CD4-positive, CD25-positive, alpha-beta regulatory T cell (primary cell): ENCODE measurements around the gene LSM14B. TPM values are rescaled to one million over a fixed set of nuclear protein-coding genes. Genes with fewer than 3 reads are reported as not detected.
A peak's percentile ranks its signal among the peaks of the same experiment; 100 is the strongest.

Source experiments
- ATAC-seq, 2 donors: fragments of 150-1000 bp; cut with Tn5 transposase; one replicate each; pipeline ENCODE4 v1.10.0; 2021; ENCODE audit warnings: low read depth in 2 of 2, moderate number of reproducible peaks in 2 of 2, moderate library complexity in 1 of 2
- DNase-seq, 3 donors: peaks; one replicate each; pipeline versions ENCODE4 v3.0.0 to v3.0.0-alpha.2; 2012 to 2022; ENCODE audit warnings: mixed read lengths in 1 of 3
- H3K27ac ChIP-seq: one replicate; pipeline ENCODE4 v1.7.0; 2013; ENCODE audit warnings: mild to moderate bottlenecking, low read length; ENCODE audit not compliant: insufficient read depth, poor library complexity, severe bottlenecking
- H3K27me3 ChIP-seq: one replicate; pipeline ENCODE4 v1.7.0; 2013; ENCODE audit warnings: low read length; ENCODE audit not compliant: control insufficient read depth, insufficient read depth
- H3K36me3 ChIP-seq: one replicate; pipeline ENCODE4 v1.7.0; 2013; ENCODE audit warnings: mild to moderate bottlenecking, low read length, moderate library complexity; ENCODE audit not compliant: control insufficient read depth, insufficient read depth
- H3K4me1 ChIP-seq: 2 replicates; pipeline ENCODE4 v1.7.0; 2013; ENCODE audit warnings: mild to moderate bottlenecking, low read length; ENCODE audit not compliant: insufficient read depth, control insufficient read depth, poor library complexity, severe bottlenecking
- H3K4me3 ChIP-seq: one replicate; pipeline ENCODE4 v1.7.0; 2013; ENCODE audit warnings: low read depth, mild to moderate bottlenecking, low read length, moderate library complexity
- H3K9me3 ChIP-seq, 2 experiments: 1 replicate in 1 of 2; 2 replicates in 1 of 2; pipeline ENCODE4 v1.7.0; 2013; ENCODE audit warnings: low read length in 2 of 2, mild to moderate bottlenecking in 1 of 2, moderate library complexity in 1 of 2; ENCODE audit not compliant: control insufficient read depth in 2 of 2
- H3K27ac Mint-ChIP-seq, 3 donors: one replicate each; pipeline ENCODE4 v1.8.0; 2020 to 2022; ENCODE audit warnings: mild to moderate bottlenecking in 3 of 3, mixed read lengths in 3 of 3, moderate library complexity in 2 of 3
- H3K27me3 Mint-ChIP-seq: one replicate; pipeline ENCODE4 v1.8.0; 2022; ENCODE audit warnings: mild to moderate bottlenecking, mixed read lengths
- H3K36me3 Mint-ChIP-seq: one replicate; pipeline ENCODE4 v1.8.0; 2020; ENCODE audit warnings: mixed read lengths
- H3K4me1 Mint-ChIP-seq, 4 donors: one replicate each; pipeline ENCODE4 v1.8.0; 2020 to 2022; ENCODE audit warnings: mixed read lengths in 4 of 4, mild to moderate bottlenecking in 1 of 4
- H3K4me3 Mint-ChIP-seq, 4 donors: one replicate each; pipeline ENCODE4 v1.8.0; 2020 to 2022; ENCODE audit warnings: mild to moderate bottlenecking in 4 of 4, mixed read lengths in 4 of 4, moderate library complexity in 3 of 4
- H3K9me3 Mint-ChIP-seq, 7 donors: one replicate each; pipeline ENCODE4 v1.8.0; 2020 to 2022; ENCODE audit warnings: mixed read lengths in 7 of 7, mild to moderate bottlenecking in 3 of 7, moderate library complexity in 2 of 7
- polyA plus RNA-seq, 4 donors: library from polyadenylated mRNA; unstranded; fragments of 300-500 nt; fragmentation: Illumina TruSeq; gene quantifications; one replicate each; pipeline ENCODE4 v1.2.3, GENCODE V29; 2021
- total RNA-seq: library from RNA; stranded (reverse); gene quantifications from one replicate; pipeline ENCODE4 v1.2.3, GENCODE V29; 2022

The LSM14B gene
- total and polyA plus RNA-seq, 5 donors from 2014 or later: 0.65 to 33.7 (median 1.2) TPM

- DNase-seq (no peak), ATAC-seq (no peak)
- Mint-ChIP-seq H3K4me3 (no peak overlapping the region), H3K27me3 (no peaks in the 10 kb centered on the region), H3K9me3 (peaks cover 0 to 2% (median 1%) of the 10 kb centered on the region in 7 donors), H3K4me1 (peaks cover 0 to 39% (median 18%) of the 10 kb centered on the region in 4 donors), H3K27ac (no peak overlapping the region), H3K36me3 (peaks cover 24% of the 10 kb centered on the region)
- Histone ChIP-seq H3K36me3 (peaks cover 9% of the 10 kb centered on the region), H3K27me3 (no peaks in the 10 kb centered on the region), H3K27ac (no peak overlapping the region), H3K9me3 (no peaks in the 10 kb centered on the region), H3K4me3 (no peak overlapping the region), H3K4me1 (peaks cover 3% of the 10 kb centered on the region)
Observed at GRCh38 chr20:62150310-62150575, 28.0 kb downstream of the LSM14B start.

- peaks cover 32% of the 10 kb centered on the region for H3K36me3 Mint-ChIP-seq
- H3K27me3 ChIP-seq: no peaks in the 10 kb centered on the region
- H3K9me3 Mint-ChIP-seq: peaks cover 0 to 2% (median 1%) of the 10 kb centered on the region in 7 donors
- no peak for DNase-seq
- no peaks in the 10 kb centered on the region for H3K9me3 ChIP-seq
- peaks cover 0 to 36% (median 14%) of the 10 kb centered on the region in 4 donors for H3K4me1 Mint-ChIP-seq
- peaks cover 9% of the 10 kb centered on the region for H3K36me3 ChIP-seq
- H3K27ac ChIP-seq: no peak overlapping the region
- no peak overlapping the region for H3K4me3 ChIP-seq
- H3K4me3 Mint-ChIP-seq: no peak overlapping the region
- ATAC-seq: no peak
- no peak overlapping the region for H3K27ac Mint-ChIP-seq
- H3K27me3 Mint-ChIP-seq: no peaks in the 10 kb centered on the region
- no peaks in the 10 kb centered on the region for H3K4me1 ChIP-seq
Observed at GRCh38 chr20:62151225-62151624, 28.9 kb downstream of the LSM14B start.

- Mint-ChIP-seq H3K36me3 (peaks cover 32% of the 10 kb centered on the region), H3K4me1 (peaks cover 0 to 35% (median 13%) of the 10 kb centered on the region in 4 donors), H3K27me3 (no peaks in the 10 kb centered on the region), H3K9me3 (peaks cover 0 to 2% (median 1%) of the 10 kb centered on the region in 7 donors), H3K27ac (no peak overlapping the region), H3K4me3 (no peak overlapping the region)
- Histone ChIP-seq H3K27me3 (no peaks in the 10 kb centered on the region), H3K27ac (no peak overlapping the region), H3K4me3 (no peak overlapping the region), H3K4me1 (peaks cover 4% of the 10 kb centered on the region), H3K36me3 (peaks cover 9% of the 10 kb centered on the region), H3K9me3 (no peaks in the 10 kb centered on the region)
- DNase-seq: no peak
- ATAC-seq: no peak
Observed at GRCh38 chr20:62151835-62152364, 29.6 kb downstream of the LSM14B start.

- peaks cover 32% of the 10 kb centered on the region for H3K36me3 Mint-ChIP-seq
- Histone ChIP-seq H3K4me3 (no peak overlapping the region), H3K27me3 (no peaks in the 10 kb centered on the region), H3K27ac (no peak overlapping the region), H3K36me3 (peaks cover 9% of the 10 kb centered on the region), H3K9me3 (no peaks in the 10 kb centered on the region), H3K4me1 (peaks cover 8% of the 10 kb centered on the region)
- H3K27ac Mint-ChIP-seq: no peak overlapping the region
- no peaks in the 10 kb centered on the region for H3K27me3 Mint-ChIP-seq
- H3K4me1 Mint-ChIP-seq: peaks cover 0 to 34% (median 8%) of the 10 kb centered on the region in 4 donors
- no peak for ATAC-seq
- peaks cover 0 to 3% (median 1%) of the 10 kb centered on the region in 7 donors for H3K9me3 Mint-ChIP-seq
- no peak overlapping the region for H3K4me3 Mint-ChIP-seq
- no peak for DNase-seq
Observed at GRCh38 chr20:62155428-62156253, 33.4 kb downstream of the LSM14B start.

GRCh38 chr20:62156254-62156556, 33.9 kb downstream of the LSM14B start:
- H3K27me3 Mint-ChIP-seq: no peaks in the 10 kb centered on the region
- Histone ChIP-seq H3K4me3 (no peak overlapping the region), H3K27ac (no peak overlapping the region), H3K27me3 (no peaks in the 10 kb centered on the region), H3K36me3 (peaks cover 13% of the 10 kb centered on the region), H3K9me3 (no peaks in the 10 kb centered on the region), H3K4me1 (peaks cover 8% of the 10 kb centered on the region)
- ATAC-seq: no peak
- peaks cover 32% of the 10 kb centered on the region for H3K36me3 Mint-ChIP-seq
- H3K9me3 Mint-ChIP-seq: peaks cover 0 to 3% (median 1%) of the 10 kb centered on the region in 7 donors
- no peak for DNase-seq
- no peak overlapping the region for H3K4me3 Mint-ChIP-seq
- H3K27ac Mint-ChIP-seq: no peak overlapping the region
- H3K4me1 Mint-ChIP-seq: peaks cover 0 to 32% (median 8%) of the 10 kb centered on the region in 4 donors

GRCh38 chr20:62156592-62157386, 34.5 kb downstream of the LSM14B start:
- Mint-ChIP-seq H3K4me3 (no peak overlapping the region), H3K9me3 (peaks cover 0 to 3% (median 1%) of the 10 kb centered on the region in 7 donors), H3K27ac (peak overlapping the region in 1 of 3 donors; percentile 55), H3K27me3 (no peaks in the 10 kb centered on the region), H3K36me3 (peaks cover 34% of the 10 kb centered on the region), H3K4me1 (peaks cover 0 to 31% (median 8%) of the 10 kb centered on the region in 4 donors)
- DNase-seq (peak; percentile 52 to 69 (median 68)), ATAC-seq (peak; percentile 84)
- no peak overlapping the region for H3K4me3 ChIP-seq
- H3K27me3 ChIP-seq: no peaks in the 10 kb centered on the region
- no peaks in the 10 kb centered on the region for H3K9me3 ChIP-seq
- H3K27ac ChIP-seq: no peak overlapping the region
- H3K4me1 ChIP-seq: peaks cover 8% of the 10 kb centered on the region
- H3K36me3 ChIP-seq: peaks cover 17% of the 10 kb centered on the region

GRCh38 chr20:62157387-62158087, 35.3 kb downstream of the LSM14B start:
- Mint-ChIP-seq H3K27ac (no peak overlapping the region), H3K9me3 (peaks cover 0 to 3% (median 1%) of the 10 kb centered on the region in 7 donors), H3K27me3 (no peaks in the 10 kb centered on the region), H3K4me1 (peaks cover 0 to 27% (median 8%) of the 10 kb centered on the region in 4 donors), H3K4me3 (no peak overlapping the region), H3K36me3 (peaks cover 32% of the 10 kb centered on the region)
- Histone ChIP-seq H3K4me3 (no peak overlapping the region), H3K36me3 (peaks cover 17% of the 10 kb centered on the region), H3K9me3 (no peaks in the 10 kb centered on the region), H3K4me1 (peaks cover 8% of the 10 kb centered on the region), H3K27me3 (no peaks in the 10 kb centered on the region), H3K27ac (no peak overlapping the region)
- DNase-seq: no peak
- no peak for ATAC-seq
